Sigmoid colon (tissue), 7 donors: ENCODE measurements around the gene RELN. TPM values are rescaled to one million over a fixed set of nuclear protein-coding genes. Genes with fewer than 3 reads are reported as not detected.

Source experiments
- DNase-seq: peaks from one replicate; pipeline ENCODE4 v3.0.0-alpha.2; 2019
- H3K27ac ChIP-seq, 4 donors: fragments of 200-600 bp; sonication (generic); one replicate each; pipeline ENCODE4 v1.5.1; 2016 to 2019; ENCODE audit warnings: mild to moderate bottlenecking in 1 of 4
- H3K27me3 ChIP-seq, 3 donors: fragments of 200-600 bp; sonication (generic); one replicate each; pipeline ENCODE4 v1.5.1; 2019; ENCODE audit warnings: mild to moderate bottlenecking in 1 of 3
- H3K36me3 ChIP-seq, 4 donors: fragments of 200-600 bp; sonication (generic); one replicate each; pipeline ENCODE4 v1.5.1; 2016 to 2019
- H3K4me1 ChIP-seq, 4 donors: fragments of 200-600 bp; sonication (generic); one replicate each; pipeline ENCODE4 v1.5.1; 2017 to 2019
- H3K4me3 ChIP-seq, 4 donors: fragments of 200-600 bp; sonication (generic); one replicate each; pipeline ENCODE4 v1.5.1; 2017 to 2019; ENCODE audit warnings: mild to moderate bottlenecking in 2 of 4, moderate library complexity in 1 of 4
- H3K9me3 ChIP-seq, 4 donors: fragments of 200-600 bp in 3 of 4; sonication (generic) in 3 of 4; one replicate each; pipeline versions ENCODE4 v1.5.1 to v1.6.1; 2013 to 2019
- EP300 ChIP-seq, 4 donors: sonication (generic); formaldehyde crosslinking; IDR thresholded peaks; one replicate each; pipeline ENCODE4 v1.6.1; 2017; ENCODE audit warnings: antibody characterized with exemption in 4 of 4
- POLR2A ChIP-seq, 2 donors: fragments of 450-650 bp; IDR thresholded peaks; one replicate each; pipeline ENCODE4 v1.6.1; 2016; ENCODE audit warnings: antibody characterized with exemption in 2 of 2, mild to moderate bottlenecking in 2 of 2, moderate library complexity in 2 of 2
- POLR2AphosphoS5 ChIP-seq, 4 donors: sonication (generic); formaldehyde crosslinking; IDR thresholded peaks; one replicate each; pipeline ENCODE4 v1.6.1; 2017; ENCODE audit warnings: antibody characterized with exemption in 4 of 4
- WGBS, 2 donors: extraction: QIAGEN DNeasy Blood & Tissue Kit; methylation state at CpG; one replicate each; pipeline ENCODE4 v1.1.7; 2013; 5-methylcytosine and 5-hydroxymethylcytosine counted together
- intact Hi-C: fragments of 100-400 bp; cut with DNase I; formaldehyde crosslinking; loops from one replicate; pipeline ENCODE4 v1.15.1; 2023
- polyA plus RNA-seq, 3 donors: library from polyadenylated mRNA; stranded (reverse); fragments of 200-250 nt; gene quantifications; one replicate each; pipeline ENCODE4 v1.2.3, GENCODE V29; 2013
- total RNA-seq, 4 donors: library from RNA; depleted of rRNA; stranded (reverse); fragments of >200 nt; gene quantifications; one replicate each; pipeline ENCODE4 v1.1.0, GENCODE V29; 2016
- TF ChIP-seq, protein P1 (sequence below), 4 experiments: fragments of 450-650 bp in 3 of 4; fragments of 200-600 bp in 1 of 4; IDR thresholded peaks; one replicate each; pipeline ENCODE4 v1.5.1; 2016 to 2019; ENCODE audit warnings: antibody characterized with exemption in 4 of 4, mild to moderate bottlenecking in 3 of 4, moderate library complexity in 2 of 4
- donor health status: healthy with polysubstance abuse.
- donor health status: Bipolar disorder and iron deficiency.
- donor health status: healthy.

RELN gene
- total and polyA plus RNA-seq, 7 donors = under 0.01 to 9.2 (median 4.3) TPM; not detected in 1

DNA sequence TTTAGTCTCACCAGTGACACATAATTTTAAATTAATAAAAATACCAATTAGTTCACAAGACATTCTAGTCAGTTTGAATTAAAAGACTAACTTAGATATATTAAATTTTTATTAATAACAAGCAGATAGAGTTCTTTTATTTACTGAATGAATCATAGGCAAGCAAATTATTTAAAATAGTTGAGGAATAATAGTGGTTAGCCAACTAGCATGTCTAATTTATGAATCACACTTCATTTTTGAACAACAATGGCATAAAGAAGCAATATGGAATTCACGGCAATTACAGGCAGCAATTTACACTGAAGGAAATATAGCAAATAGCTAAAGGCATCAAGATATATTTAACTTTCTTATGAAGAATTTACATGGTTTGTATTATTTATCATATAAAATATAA lies 356.5 kb downstream of the RELN start:
- Histone ChIP-seq H3K4me3 (no peak overlapping the region), H3K4me1 (no peaks in the 10 kb centered on the region), H3K9me3 (no peaks in the 10 kb centered on the region), H3K27ac (no peak overlapping the region), H3K27me3 (no peaks in the 10 kb centered on the region), H3K36me3 (no peaks in the 10 kb centered on the region)
- no peak for TF ChIP-seq POLR2AphosphoS5 (IDR thresholded peaks at IDR 0.05)
- TF ChIP-seq, protein P1, sequence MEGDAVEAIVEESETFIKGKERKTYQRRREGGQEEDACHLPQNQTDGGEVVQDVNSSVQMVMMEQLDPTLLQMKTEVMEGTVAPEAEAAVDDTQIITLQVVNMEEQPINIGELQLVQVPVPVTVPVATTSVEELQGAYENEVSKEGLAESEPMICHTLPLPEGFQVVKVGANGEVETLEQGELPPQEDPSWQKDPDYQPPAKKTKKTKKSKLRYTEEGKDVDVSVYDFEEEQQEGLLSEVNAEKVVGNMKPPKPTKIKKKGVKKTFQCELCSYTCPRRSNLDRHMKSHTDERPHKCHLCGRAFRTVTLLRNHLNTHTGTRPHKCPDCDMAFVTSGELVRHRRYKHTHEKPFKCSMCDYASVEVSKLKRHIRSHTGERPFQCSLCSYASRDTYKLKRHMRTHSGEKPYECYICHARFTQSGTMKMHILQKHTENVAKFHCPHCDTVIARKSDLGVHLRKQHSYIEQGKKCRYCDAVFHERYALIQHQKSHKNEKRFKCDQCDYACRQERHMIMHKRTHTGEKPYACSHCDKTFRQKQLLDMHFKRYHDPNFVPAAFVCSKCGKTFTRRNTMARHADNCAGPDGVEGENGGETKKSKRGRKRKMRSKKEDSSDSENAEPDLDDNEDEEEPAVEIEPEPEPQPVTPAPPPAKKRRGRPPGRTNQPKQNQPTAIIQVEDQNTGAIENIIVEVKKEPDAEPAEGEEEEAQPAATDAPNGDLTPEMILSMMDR (IDR thresholded peaks at IDR 0.05) = no peak
- no peak for TF ChIP-seq EP300 (IDR thresholded peaks at IDR 0.05)
- TF ChIP-seq POLR2A (IDR thresholded peaks at IDR 0.05) = no peak
- intact Hi-C loops = no loop called here
- WGBS, 2 donors = 85 to 93% methylated on average over 1 of the region's 1 CpG
- no peak for DNase-seq

- Histone ChIP-seq H3K36me3 (no peaks in the 10 kb centered on the region), H3K9me3 (no peaks in the 10 kb centered on the region), H3K27me3 (no peaks in the 10 kb centered on the region), H3K4me1 (no peaks in the 10 kb centered on the region), H3K4me3 (no peak overlapping the region), H3K27ac (no peak overlapping the region)
- intact Hi-C loops = no loop called here
- whole genome bisulfite sequencing, 2 donors = 57 to 61% methylated on average over 5 of the region's 5 CpGs
- DNase-seq = no peak
- no peak for TF ChIP-seq EP300 (IDR thresholded peaks at IDR 0.05)
- TF ChIP-seq POLR2A (IDR thresholded peaks at IDR 0.05) = no peak
- no peak for TF ChIP-seq POLR2AphosphoS5 (IDR thresholded peaks at IDR 0.05)
- TF ChIP-seq, protein P1 (IDR thresholded peaks at IDR 0.05) = no peak
Observed at GRCh38 chr7:103632005-103632639, 357.3 kb downstream of the RELN start.

GRCh38 chr7:103630318-103630717 lies 359.1 kb downstream of the RELN start:
- H3K27me3 ChIP-seq = no peaks in the 10 kb centered on the region
- no peaks in the 10 kb centered on the region for H3K36me3 ChIP-seq
- H3K4me3 ChIP-seq = no peak overlapping the region
- H3K4me1 ChIP-seq = no peaks in the 10 kb centered on the region
- WGBS, 2 donors = 81 to 97% methylated on average over 2 of the region's 2 CpGs
- TF ChIP-seq, protein P1 (IDR thresholded peaks at IDR 0.05) = no peak
- TF ChIP-seq POLR2A (IDR thresholded peaks at IDR 0.05) (no peak), POLR2AphosphoS5 (IDR thresholded peaks at IDR 0.05) (no peak), EP300 (IDR thresholded peaks at IDR 0.05) (no peak)
- H3K27ac ChIP-seq = no peak overlapping the region
- no peak for DNase-seq
- intact Hi-C loops = no loop called here
- no peaks in the 10 kb centered on the region for H3K9me3 ChIP-seq

GRCh38 chr7:103628742-103629141 lies 360.7 kb downstream of the RELN start:
- no peak for TF ChIP-seq POLR2A (IDR thresholded peaks at IDR 0.05)
- TF ChIP-seq, protein P1 (IDR thresholded peaks at IDR 0.05) = no peak
- no peak for TF ChIP-seq EP300 (IDR thresholded peaks at IDR 0.05)
- TF ChIP-seq POLR2AphosphoS5 (IDR thresholded peaks at IDR 0.05) = no peak
- Histone ChIP-seq H3K27ac (no peak overlapping the region), H3K4me3 (no peak overlapping the region), H3K36me3 (no peaks in the 10 kb centered on the region), H3K9me3 (no peaks in the 10 kb centered on the region), H3K4me1 (no peaks in the 10 kb centered on the region), H3K27me3 (no peaks in the 10 kb centered on the region)
- intact Hi-C loops = no loop called here
- 87 to 89% methylated on average over 2 of the region's 2 CpGs for WGBS, 2 donors
- no peak for DNase-seq

GRCh38 chr7:103626776-103627175 lies 362.7 kb downstream of the RELN start:
- 67 to 72% methylated on average over 1 of the region's 1 CpG for WGBS, 2 donors
- no peaks in the 10 kb centered on the region for H3K9me3 ChIP-seq
- H3K4me1 ChIP-seq = no peaks in the 10 kb centered on the region
- DNase-seq = no peak
- TF ChIP-seq, protein P1 (IDR thresholded peaks at IDR 0.05) = no peak
- no peak for TF ChIP-seq EP300 (IDR thresholded peaks at IDR 0.05)
- TF ChIP-seq POLR2A (IDR thresholded peaks at IDR 0.05) = no peak
- TF ChIP-seq POLR2AphosphoS5 (IDR thresholded peaks at IDR 0.05) = no peak
- intact Hi-C loops = no loop called here
- no peaks in the 10 kb centered on the region for H3K36me3 ChIP-seq
- no peaks in the 10 kb centered on the region for H3K27me3 ChIP-seq
- no peak overlapping the region for H3K27ac ChIP-seq
- H3K4me3 ChIP-seq = no peak overlapping the region
